Measurements from ENCODE around the gene RHBDL1.

GRCh38 chr16:710500-711075 is 35.1 kb downstream of the RHBDL1 start:
- TF ChIP-seq CTCF (IDR thresholded peaks at IDR 0.05; ENCODE audit: control extremely low read depth in 1 of 3, insufficient read depth in 1 of 3, low read depth in 1 of 3, low read length in 3 of 3) (no peak), TAF7 (optimal IDR thresholded peaks at IDR 0.05; ENCODE audit: borderline replicate concordance, low read depth, low read length) (no peak), MAFK (IDR thresholded peaks at IDR 0.05; ENCODE audit: low read depth, low read length) (no peak), TAF1 (IDR thresholded peaks at IDR 0.05; ENCODE audit: low read depth, low read length) (no peak), NRF1 (IDR thresholded peaks at IDR 0.05; ENCODE audit: low read depth, low read length) (no peak), KDM5A (IDR thresholded peaks at IDR 0.05; ENCODE audit: low read length) (no peak)
